A673 (cell line): ENCODE data around the gene TIAL1. TPM values are rescaled to one million over a fixed set of nuclear protein-coding genes. Genes with fewer than 3 reads are reported as not detected.
A peak's percentile ranks its signal among the peaks of the same experiment; 100 is the strongest.

Experiments used
- BruUV-seq: library from RNA; stranded (reverse); fragments of 400-500 nt; replicated peaks from 2 replicates; lab custom pipeline; 2021; lab: Mats Ljungman, UMichigan
- CTCF ChIA-PET: fragments of 300-600 bp; sonication (Branson Sonifier 250); formaldehyde crosslinking; loops from one replicate; lab custom pipeline; 2022; ENCODE audit warnings: antibody characterized with exemption; lab: Charles Lee
- POLR2A ChIA-PET: fragments of 300-600 bp; sonication (Branson Sonifier 250); formaldehyde crosslinking; loops from one replicate; lab custom pipeline; 2022; ENCODE audit warnings: antibody characterized with exemption; ENCODE audit not compliant: low non-redundant PET; lab: Charles Lee
- DNase-seq: peaks from one replicate; pipeline ENCODE4 v3.0.0-alpha.2; 2015; ENCODE audit warnings: low spot score
- H3K27ac ChIP-seq: fragments of 200-600 bp; sonication (generic); 2 replicates; pipeline ENCODE4 v1.5.1; 2016; ENCODE audit warnings: mixed run types, low read depth, mild to moderate bottlenecking, mixed read lengths, antibody characterized with exemption, low read length; ENCODE audit not compliant: poor library complexity, severe bottlenecking
- H3K27me3 ChIP-seq: fragments of 200-600 bp; sonication (generic); replicated peaks from 2 replicates; pipeline ENCODE4 v1.6.1; 2017; ENCODE audit warnings: mixed run types, low read depth, mild to moderate bottlenecking, mixed read lengths, antibody characterized with exemption, low read length; ENCODE audit not compliant: insufficient read depth, poor library complexity
- H3K36me3 ChIP-seq: fragments of 200-600 bp; sonication (generic); 2 replicates; pipeline ENCODE4 v1.6.1; 2016; ENCODE audit warnings: mixed run types, mild to moderate bottlenecking, mixed read lengths, antibody characterized with exemption, low read length; ENCODE audit not compliant: insufficient read depth, poor library complexity, severe bottlenecking
- H3K4me1 ChIP-seq: fragments of 200-600 bp; sonication (generic); 2 replicates; pipeline ENCODE4 v1.6.1; 2017; ENCODE audit warnings: mixed run types, mild to moderate bottlenecking, mixed read lengths, antibody characterized with exemption, low read length; ENCODE audit not compliant: insufficient read depth, poor library complexity, severe bottlenecking
- H3K4me3 ChIP-seq: fragments of 200-600 bp; sonication (generic); 2 replicates; pipeline ENCODE4 v1.5.1; 2016; ENCODE audit warnings: low read depth, mixed run types, mild to moderate bottlenecking, mixed read lengths, low read length; ENCODE audit not compliant: poor library complexity, severe bottlenecking
- H3K9me3 ChIP-seq: fragments of 200-600 bp; sonication (generic); 2 replicates; pipeline ENCODE4 v1.6.1; 2016; ENCODE audit warnings: mixed run types, low read depth, mild to moderate bottlenecking, mixed read lengths, antibody characterized with exemption, low read length; ENCODE audit not compliant: poor library complexity, severe bottlenecking
- EZH2 ChIP-seq: fragments of 200-600 bp; sonication (generic); IDR thresholded peaks from 2 replicates; pipeline ENCODE4 v1.6.1; 2017; ENCODE audit warnings: borderline replicate concordance, low read depth, mild to moderate bottlenecking, mixed read lengths, antibody characterized with exemption, low read length; ENCODE audit not compliant: poor library complexity, severe bottlenecking
- intact Hi-C: fragments of 100-400 bp; cut with micrococcal nuclease; formaldehyde crosslinking; loops from one replicate; pipeline ENCODE4 v1.10.0; 2022; ENCODE audit not compliant: unreplicated experiment
- total RNA-seq: library from RNA; stranded (reverse); gene quantifications from 2 replicates; pipeline ENCODE4 v1.2.3, GENCODE V29; 2021
- TF ChIP-seq, protein P1 (sequence below): fragments of 300-800, 200-600 bp; sonication (generic); conservative IDR thresholded peaks from 2 replicates; pipeline ENCODE4 v1.5.1; 2017; ENCODE audit warnings: low read depth, mild to moderate bottlenecking, antibody characterized with exemption, low read length, moderate library complexity, mixed read lengths

TIAL1 gene
- total RNA-seq, 1 experiment from 2014 or later = 199 TPM

- BruUV-seq = no TSS peak
- TF ChIP-seq EZH2 = no peak
- TF ChIP-seq, protein P1, sequence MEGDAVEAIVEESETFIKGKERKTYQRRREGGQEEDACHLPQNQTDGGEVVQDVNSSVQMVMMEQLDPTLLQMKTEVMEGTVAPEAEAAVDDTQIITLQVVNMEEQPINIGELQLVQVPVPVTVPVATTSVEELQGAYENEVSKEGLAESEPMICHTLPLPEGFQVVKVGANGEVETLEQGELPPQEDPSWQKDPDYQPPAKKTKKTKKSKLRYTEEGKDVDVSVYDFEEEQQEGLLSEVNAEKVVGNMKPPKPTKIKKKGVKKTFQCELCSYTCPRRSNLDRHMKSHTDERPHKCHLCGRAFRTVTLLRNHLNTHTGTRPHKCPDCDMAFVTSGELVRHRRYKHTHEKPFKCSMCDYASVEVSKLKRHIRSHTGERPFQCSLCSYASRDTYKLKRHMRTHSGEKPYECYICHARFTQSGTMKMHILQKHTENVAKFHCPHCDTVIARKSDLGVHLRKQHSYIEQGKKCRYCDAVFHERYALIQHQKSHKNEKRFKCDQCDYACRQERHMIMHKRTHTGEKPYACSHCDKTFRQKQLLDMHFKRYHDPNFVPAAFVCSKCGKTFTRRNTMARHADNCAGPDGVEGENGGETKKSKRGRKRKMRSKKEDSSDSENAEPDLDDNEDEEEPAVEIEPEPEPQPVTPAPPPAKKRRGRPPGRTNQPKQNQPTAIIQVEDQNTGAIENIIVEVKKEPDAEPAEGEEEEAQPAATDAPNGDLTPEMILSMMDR = no peak
- Histone ChIP-seq H3K9me3 (no peaks in the 10 kb centered on the region), H3K4me3 (no peak overlapping the region), H3K36me3 (no peaks in the 10 kb centered on the region), H3K4me1 (peaks cover 25% of the 10 kb centered on the region), H3K27ac (no peak overlapping the region), H3K27me3 (no peaks in the 10 kb centered on the region)
- ChIA-PET POLR2A (no interaction called here), CTCF (no interaction called here)
- intact Hi-C loops = loop anchor here (5.0 kb wide), 1 partner anchor 333 kb away; the partner anchor contains the start of gene GRK5
- DNase-seq = no peak
Measured at GRCh38 chr10:119540038-119540437, 56.7 kb downstream of the TIAL1 start.

- Histone ChIP-seq H3K27me3 (no peaks in the 10 kb centered on the region), H3K4me3 (no peak overlapping the region), H3K27ac (no peak overlapping the region), H3K4me1 (peaks cover 22% of the 10 kb centered on the region), H3K9me3 (no peaks in the 10 kb centered on the region), H3K36me3 (no peaks in the 10 kb centered on the region)
- no TSS peak for BruUV-seq
- intact Hi-C loops = no loop called here
- no peak for DNase-seq
- POLR2A ChIA-PET = no interaction called here
- CTCF ChIA-PET = interaction anchor here (0.7 kb wide), 1 partner anchor 69 kb away, joined by 3 read pairs; no protein-coding TSS in a partner anchor
- TF ChIP-seq, protein P1 = no peak
- no peak for TF ChIP-seq EZH2
Measured at GRCh38 chr10:119539359-119539825, 57.4 kb downstream of the TIAL1 start.

DNA sequence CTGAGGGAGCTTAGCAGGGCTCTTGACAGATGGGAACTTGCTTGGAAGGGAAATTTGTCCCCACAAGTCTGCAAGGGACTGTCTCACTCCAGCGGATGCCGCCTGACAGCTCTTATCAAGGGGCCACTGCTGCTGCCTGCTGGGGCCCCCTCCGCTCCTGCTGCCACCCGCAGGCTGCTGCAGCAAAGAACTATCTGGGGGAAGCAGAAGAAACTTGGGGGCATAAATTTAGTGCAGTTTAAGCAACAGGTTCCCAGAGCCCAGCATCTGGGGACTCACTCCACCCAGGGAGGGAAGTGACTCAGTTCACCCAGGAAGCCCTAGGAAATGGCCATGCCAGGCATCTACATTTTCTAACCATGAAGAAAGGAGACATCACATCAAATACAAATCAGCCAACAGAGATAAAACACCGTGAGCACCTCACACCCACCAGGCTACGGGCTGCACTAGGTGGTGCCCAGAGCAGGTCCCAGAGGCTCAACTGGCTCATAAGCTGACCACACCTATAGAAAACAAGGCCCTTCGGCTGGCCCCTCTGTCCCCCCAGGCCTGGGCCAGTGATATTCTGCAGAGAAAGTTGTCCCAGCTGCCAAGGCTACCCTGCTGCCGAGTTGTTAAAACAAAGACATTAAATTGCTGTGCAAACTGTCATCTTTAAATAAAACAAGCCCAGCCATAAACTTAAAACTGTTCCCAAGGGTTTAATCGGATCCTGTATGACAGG, 58.0 kb downstream of the TIAL1 start:
- peaks cover 16% of the 10 kb centered on the region for H3K4me1 ChIP-seq
- H3K27ac ChIP-seq = no peak overlapping the region
- POLR2A ChIA-PET = no interaction called here
- no peaks in the 10 kb centered on the region for H3K36me3 ChIP-seq
- no TSS peak for BruUV-seq
- no peak for TF ChIP-seq EZH2
- TF ChIP-seq, protein P1 = peak; percentile 24; the same call in 1 of the 2 replicates
- no peak overlapping the region for H3K4me3 ChIP-seq
- intact Hi-C loops = no loop called here
- H3K27me3 ChIP-seq = no peaks in the 10 kb centered on the region
- CTCF ChIA-PET = interaction anchor here (0.7 kb wide), 1 partner anchor 70 kb away, joined by 3 read pairs; no protein-coding TSS in a partner anchor
- DNase-seq = no peak
- H3K9me3 ChIP-seq = no peaks in the 10 kb centered on the region
